GM18499 (cell line): Measurements from ENCODE around the gene NEU2.

Experiments used
- ATAC-seq: cut with Tn5 transposase; IDR thresholded peaks from one replicate; pipeline ENCODE4 v1.9.1; 2021; ENCODE audit warnings: moderate number of reproducible peaks; ENCODE audit not compliant: insufficient read depth, unreplicated experiment

NEU2 gene

DNA sequence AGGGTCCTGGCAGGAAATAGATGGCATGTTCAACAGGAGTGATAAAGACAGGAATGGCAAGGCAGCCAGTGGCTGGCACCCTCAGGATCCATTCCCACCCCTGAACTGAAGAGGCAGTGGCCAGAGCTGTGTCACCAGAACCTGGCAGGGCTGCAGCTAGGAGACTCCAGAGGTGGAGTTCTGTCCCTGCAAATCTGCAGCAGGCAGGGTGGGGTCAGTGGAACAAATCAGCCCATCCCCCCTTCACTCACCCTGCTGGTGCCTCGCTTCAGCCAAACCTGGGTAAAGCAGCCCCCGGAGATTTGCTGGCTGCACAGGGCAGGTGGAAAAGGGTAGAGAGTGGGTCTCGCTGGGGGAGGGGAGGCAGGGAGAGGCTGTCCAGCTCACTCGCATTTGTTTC is 40.4 kb downstream of the NEU2 start:
- ATAC-seq = no peak

DNA sequence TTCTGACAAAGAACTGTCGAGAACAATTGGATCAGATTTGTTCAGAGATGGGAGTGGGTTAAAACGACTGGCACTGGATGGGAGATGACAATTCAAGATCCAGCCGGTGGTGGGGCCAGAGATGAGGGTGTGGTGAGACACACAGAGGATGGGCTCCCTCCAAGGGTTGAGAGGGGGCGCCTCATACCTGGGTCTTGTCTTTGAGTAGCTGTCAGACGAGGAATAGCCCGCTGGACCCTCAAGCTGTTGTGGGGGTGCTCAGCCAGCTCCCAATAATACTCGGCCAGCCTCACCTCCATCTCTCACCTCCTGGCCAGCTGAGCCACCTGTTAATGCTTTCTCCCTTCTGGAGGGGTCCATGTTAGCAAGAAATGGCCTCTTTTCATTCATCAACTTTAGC is 41.6 kb downstream of the NEU2 start:
- no peak for ATAC-seq

GRCh38 chr2:233075141-233075965 is 42.9 kb downstream of the NEU2 start:
- ATAC-seq = peak; percentile 1

GRCh38 chr2:233075966-233076339 is 43.5 kb downstream of the NEU2 start:
- ATAC-seq = peak; percentile 39

DNA sequence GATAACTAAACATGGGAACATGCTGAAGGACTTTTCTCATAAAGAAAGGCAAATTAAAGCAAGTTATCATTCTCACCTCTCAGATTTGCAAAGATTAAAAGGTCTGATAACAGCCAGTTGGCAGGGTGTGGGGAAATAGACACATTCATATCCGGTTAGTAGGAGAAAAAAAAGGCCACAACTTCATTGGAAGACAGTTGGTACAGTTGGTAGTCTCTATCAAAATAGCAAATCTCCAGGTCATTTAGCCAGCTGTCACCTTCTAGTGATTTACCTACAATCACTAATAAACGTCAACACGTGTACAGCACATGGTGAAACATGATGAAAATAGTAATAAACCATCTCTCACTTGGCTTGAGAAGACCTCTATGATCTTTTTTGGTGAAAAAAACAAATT is 44.3 kb downstream of the NEU2 start:
- no peak for ATAC-seq

- ATAC-seq = peak; percentile 23
Measured at GRCh38 chr2:233079473-233079877, 47.0 kb downstream of the NEU2 start.

GRCh38 chr2:233079953-233080835 is 47.7 kb downstream of the NEU2 start:
- no peak for ATAC-seq

GRCh38 chr2:233080836-233081229 is 48.4 kb downstream of the NEU2 start:
- no peak for ATAC-seq

DNA sequence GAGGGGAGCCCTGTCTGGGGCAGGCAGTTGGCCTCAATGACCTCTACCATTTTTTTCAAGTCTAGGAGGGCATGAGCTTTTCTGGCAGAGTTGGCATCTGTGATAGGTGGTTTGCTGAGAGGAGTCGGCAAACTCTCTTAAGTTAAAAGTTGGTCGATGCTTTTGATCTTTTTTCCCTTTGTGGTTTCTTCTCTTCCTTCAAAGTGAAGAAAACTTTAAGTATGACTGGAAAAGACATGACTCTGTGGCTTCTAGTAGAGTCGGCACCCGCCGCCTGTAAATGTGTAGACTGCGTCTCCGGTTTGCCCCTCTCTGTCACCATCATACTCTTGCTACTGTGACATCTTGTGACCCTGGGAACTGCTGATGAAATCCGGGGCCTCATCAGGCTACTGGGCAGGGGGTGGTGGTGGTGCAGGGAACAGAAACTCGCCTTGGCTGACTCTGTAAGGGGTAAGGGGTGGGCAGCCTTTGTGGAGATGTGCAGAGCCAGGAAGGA is 48.8 kb downstream of the NEU2 start:
- no peak for ATAC-seq

- ATAC-seq = no peak
Measured at GRCh38 chr2:233081731-233082221, 49.3 kb downstream of the NEU2 start.

GRCh38 chr2:233082222-233082930 is 49.9 kb downstream of the NEU2 start:
- peak; percentile 35 for ATAC-seq

- ATAC-seq = no peak
Measured at GRCh38 chr2:233082931-233083755, 50.7 kb downstream of the NEU2 start.

GRCh38 chr2:233083782-233084181 is 51.3 kb downstream of the NEU2 start:
- no peak for ATAC-seq

- ATAC-seq = no peak
Measured at GRCh38 chr2:233084488-233084887, 52.0 kb downstream of the NEU2 start.
